HG03280 (cell line): ENCODE results near the gene PIGQ.

Experiments used
- ATAC-seq: cut with Tn5 transposase; IDR thresholded peaks from one replicate; pipeline ENCODE4 v1.9.1; 2021; ENCODE audit warnings: mild to moderate bottlenecking, moderate library complexity; ENCODE audit not compliant: unreplicated experiment

Gene PIGQ

GRCh38 chr16:533391-534123 is 36.2 kb upstream of the PIGQ start:
- ATAC-seq = no peak

GRCh38 chr16:534135-534534 is 35.6 kb upstream of the PIGQ start:
- ATAC-seq = no peak

- no peak for ATAC-seq
Measured at GRCh38 chr16:534856-535445, 34.8 kb upstream of the PIGQ start.

- no peak for ATAC-seq
Measured at GRCh38 chr16:535446-536405, 34.0 kb upstream of the PIGQ start.

- no peak for ATAC-seq
Measured at GRCh38 chr16:536746-537145, 33.0 kb upstream of the PIGQ start.

GRCh38 chr16:537415-538335 is 32.1 kb upstream of the PIGQ start:
- no peak for ATAC-seq

GRCh38 chr16:539901-540530 is 29.8 kb upstream of the PIGQ start:
- no peak for ATAC-seq

GRCh38 chr16:540645-541340 is 29.0 kb upstream of the PIGQ start:
- ATAC-seq = no peak

- ATAC-seq = no peak
Measured at GRCh38 chr16:543301-544164, 26.2 kb upstream of the PIGQ start.

- ATAC-seq = no peak
Measured at GRCh38 chr16:544517-544916, 25.3 kb upstream of the PIGQ start.

GRCh38 chr16:546909-547770 is 22.6 kb upstream of the PIGQ start:
- ATAC-seq = no peak

GRCh38 chr16:548586-548985 is 21.2 kb upstream of the PIGQ start:
- ATAC-seq = no peak

GRCh38 chr16:549544-550263 is 20.1 kb upstream of the PIGQ start:
- ATAC-seq = no peak

GRCh38 chr16:551210-551609 is 18.6 kb upstream of the PIGQ start:
- no peak for ATAC-seq

GRCh38 chr16:552171-552570 is 17.6 kb upstream of the PIGQ start:
- ATAC-seq = no peak

- no peak for ATAC-seq
Measured at GRCh38 chr16:553601-554296, 16.0 kb upstream of the PIGQ start.

- no peak for ATAC-seq
Measured at GRCh38 chr16:554297-554621, 15.5 kb upstream of the PIGQ start.
